SW480 (cell line): ENCODE measurements around the gene SKOR1.
A peak's percentile ranks its signal among the peaks of the same experiment; 100 is the strongest.

ENCODE experiments used
- DNase-seq: peaks from one replicate; pipeline ENCODE4 v3.0.0-alpha.2; 2016; ENCODE audit warnings: low spot score

The SKOR1 gene

DNA sequence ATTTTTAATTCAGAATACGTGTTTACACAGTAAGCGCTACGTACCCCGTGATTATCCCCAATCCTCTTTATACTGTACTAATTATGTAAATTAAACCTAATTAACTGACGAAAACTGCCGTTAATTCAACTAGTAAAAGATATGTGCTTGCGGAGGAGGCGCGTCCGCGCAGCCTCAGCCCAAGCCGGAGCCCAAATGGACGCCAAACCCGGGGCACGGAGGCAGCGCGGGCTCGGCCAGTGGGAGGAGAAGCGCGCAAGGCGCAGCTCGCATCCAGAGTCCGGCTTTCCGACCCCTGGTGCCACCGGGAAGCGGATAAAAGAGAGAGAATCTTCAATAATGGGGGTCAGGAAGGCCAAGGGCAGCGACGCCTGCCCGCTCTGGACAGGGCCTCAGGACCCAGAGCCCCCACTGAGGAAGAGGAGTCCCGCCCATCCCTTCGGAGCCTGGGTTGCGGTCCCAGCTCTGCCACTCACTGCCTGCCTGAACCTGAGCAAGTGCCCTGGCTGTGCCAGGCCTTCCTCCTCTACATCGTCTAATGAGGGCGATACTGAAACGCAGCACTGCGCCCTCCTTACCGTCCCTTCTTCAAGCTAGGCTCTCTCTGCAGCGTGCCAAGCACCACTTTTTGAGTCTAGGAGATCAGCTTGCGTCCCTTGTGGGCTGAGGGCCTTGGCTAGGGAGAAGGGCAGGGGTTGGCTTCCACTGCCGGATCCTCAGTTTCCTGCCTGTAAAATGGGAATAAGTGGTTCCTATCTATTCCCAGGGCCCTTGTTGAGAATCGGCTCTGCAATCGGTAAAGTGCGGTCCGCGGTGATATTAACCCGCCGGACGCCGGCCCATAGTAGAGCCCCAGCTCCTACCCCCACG is 5.0 kb upstream of the SKOR1 start:
- DNase-seq: no peak

DNA sequence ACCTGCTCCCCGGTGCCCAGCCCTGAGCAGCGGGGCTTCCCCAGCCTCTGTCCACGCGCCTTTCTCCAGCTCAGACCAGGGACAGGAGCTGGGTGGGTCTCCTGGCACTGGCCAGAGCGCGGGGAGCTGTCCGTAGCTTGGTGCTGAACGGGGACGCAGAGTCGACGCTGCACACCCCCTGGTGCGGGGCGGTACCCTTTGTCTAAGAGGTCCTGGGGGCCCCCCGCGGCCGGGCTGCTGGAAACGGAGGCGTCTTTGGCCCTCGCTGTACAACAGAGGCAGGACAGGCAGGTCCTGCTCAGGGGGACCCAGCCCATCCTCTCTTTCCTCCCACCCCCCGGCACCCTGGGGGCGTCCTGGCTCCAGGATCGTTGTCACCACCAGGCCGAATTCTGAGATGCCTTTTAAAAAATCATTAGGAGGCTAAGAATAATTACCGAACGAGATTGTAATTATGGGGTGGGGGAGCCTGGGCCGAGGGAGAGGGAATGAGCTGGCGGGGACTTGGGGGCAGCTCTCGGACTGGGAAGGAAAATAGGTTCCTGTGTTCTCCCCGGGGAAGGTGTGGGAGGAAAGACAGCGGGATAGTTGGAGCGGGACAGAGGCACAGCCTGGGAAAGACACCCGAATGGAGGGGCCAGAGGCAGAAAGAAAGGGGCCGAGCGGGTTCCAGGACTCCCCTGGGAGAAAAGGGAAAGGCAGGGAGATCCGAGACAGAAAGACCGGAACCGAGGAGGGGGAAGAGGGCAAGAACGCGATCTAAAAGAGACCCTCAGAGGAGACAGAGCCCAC is 4.1 kb upstream of the SKOR1 start:
- no peak for DNase-seq

DNA sequence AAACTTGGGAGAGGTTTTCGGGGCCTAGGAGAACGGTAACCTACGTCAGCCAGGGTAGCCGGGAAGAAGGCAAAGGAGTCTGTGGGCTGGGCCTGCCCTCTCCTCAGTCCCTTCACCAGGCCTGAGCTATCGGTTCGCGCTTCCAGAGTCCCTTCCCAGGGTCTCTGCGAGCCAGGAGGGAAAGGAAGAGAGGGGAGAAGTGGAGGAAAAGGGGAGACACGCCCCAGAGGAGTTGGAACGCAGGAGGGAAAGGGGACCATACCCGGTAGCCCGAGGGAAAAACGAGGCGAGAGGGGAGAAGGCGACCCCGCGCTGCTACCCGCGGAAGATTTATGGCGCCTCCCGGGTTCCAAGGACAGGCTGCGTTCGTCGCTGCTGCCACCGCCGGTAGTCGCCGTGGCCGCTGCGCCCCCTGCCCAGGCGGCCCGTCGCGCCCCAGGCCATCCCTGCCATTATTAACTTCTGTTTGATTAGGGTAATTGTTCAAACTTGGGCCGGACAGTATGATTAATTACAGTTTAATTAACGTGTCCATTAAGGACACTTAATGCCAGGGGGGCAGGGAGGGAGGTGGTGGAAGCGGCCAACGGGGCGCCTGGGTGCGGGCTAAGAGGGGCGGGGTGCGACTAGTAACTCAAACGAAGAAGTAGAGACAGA is 3.4 kb upstream of the SKOR1 start:
- DNase-seq: no peak

DNA sequence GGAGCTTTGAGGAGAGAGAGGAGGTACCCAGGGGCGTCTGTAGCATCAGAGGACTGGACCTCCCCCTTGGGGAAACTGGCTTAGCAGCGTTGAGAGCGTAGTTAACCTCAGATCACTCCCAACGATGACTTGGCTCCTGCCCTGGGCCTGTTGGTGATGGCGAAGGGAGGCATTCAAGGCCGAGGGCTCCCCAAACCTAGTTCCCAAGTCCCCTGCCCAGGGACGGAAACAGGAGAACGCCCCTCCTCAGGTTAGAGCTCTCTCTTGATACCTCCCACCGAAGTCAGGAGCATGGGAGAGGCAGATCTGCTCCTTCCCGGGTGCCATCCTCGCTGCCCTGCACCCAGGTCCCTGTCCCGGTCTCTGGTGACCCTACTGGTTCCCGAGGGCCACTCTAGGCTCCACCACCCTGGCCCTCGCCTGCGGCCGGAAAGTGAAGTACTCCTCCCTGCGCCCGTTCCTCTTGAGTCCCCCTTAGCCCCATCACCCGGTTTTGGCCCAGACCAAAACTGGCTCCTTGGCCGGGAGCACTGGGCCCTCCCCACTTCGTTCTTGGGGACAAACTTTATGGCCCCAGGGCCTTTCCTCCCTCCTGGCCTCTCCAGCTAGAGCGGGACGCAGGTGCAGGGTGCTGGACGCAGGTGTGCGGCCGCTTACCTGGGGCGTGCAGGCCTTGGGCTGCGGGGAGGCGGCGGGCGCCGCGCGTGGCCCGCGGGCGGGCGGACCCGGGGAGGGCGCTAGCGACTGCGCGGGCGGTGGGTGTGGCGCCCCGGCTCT is 2.6 kb upstream of the SKOR1 start:
- no peak for DNase-seq

DNA sequence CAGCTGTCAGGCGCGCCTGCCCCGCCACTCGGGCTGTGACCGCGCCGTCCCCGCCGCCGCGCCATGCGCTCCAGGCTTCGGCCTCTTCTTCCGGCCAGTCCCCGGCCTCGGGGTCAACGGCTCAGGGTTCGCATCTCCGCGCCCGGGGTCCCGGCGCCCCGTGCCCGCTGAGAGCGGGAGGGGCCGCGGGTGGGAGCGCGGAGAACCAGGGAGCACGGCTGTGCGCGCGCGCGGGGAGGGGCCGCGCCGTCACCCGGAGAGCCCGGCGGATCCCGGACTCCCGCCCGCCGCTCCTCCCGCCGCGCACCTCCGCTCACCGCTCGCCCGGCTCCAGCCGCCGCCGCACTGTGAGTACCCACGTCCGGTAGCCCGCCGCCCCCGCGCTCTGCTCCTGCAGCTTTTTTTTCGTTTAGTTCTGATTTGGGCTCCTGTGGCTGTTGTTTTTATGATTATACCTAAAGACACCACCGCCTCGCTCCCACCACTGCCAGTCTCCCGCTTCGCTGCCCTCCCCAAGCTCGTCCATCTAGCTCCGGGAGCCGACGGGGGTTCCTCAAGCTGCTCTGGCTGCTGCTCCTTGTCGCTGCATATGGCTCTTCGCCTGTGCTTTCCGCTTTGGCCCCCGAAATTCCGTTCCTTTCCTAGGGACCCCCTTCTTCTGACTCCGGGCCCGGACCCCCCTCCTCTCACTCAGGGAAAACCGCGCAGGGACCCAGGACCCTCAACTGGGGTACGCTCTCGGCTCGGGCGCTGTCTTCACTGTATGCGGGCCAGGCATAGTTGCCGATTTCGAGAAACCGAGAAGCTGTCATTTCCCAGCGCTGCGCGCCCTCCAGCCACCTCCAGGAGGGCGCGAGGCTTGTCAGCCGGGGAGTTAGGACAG is 1.8 kb upstream of the SKOR1 start:
- DNase-seq: peak; percentile 23

DNA sequence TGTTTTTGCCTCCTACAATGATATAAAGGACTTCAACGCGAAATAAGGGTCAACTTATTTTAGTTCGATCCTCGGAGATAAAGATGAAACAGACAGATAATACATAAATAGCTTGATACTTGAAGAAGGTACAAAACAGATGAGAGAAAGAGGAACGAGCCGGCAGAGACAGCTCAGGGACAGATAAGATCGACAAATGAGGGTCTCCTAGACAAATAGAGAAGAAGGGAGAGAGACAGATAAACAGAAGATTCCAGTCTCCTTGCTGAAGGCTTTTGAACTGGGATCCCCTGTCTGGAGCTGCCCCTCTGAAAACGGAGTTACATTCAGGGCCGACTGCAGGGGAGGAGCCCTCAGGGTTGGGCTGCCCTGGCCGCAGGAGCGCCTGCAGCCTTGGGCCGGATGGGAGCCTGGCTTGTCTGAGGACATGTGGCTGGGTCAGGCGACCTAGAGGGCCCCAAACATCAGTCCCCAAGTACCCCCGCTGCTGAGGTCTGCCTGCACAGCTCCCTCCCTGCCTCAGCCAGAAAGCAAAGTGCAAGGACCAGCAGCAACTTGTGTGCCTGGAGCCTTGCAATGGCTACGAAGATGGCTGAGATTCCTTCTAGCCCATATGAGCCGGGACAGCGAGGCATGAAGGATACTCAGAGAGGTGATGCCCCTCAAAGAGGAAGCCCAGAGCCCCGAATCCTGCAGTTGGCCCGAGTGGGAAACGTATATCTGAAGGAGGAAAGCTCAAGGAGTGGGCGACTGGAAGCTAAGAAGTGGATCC is 926 bp upstream of the SKOR1 start:
- no peak for DNase-seq

DNA sequence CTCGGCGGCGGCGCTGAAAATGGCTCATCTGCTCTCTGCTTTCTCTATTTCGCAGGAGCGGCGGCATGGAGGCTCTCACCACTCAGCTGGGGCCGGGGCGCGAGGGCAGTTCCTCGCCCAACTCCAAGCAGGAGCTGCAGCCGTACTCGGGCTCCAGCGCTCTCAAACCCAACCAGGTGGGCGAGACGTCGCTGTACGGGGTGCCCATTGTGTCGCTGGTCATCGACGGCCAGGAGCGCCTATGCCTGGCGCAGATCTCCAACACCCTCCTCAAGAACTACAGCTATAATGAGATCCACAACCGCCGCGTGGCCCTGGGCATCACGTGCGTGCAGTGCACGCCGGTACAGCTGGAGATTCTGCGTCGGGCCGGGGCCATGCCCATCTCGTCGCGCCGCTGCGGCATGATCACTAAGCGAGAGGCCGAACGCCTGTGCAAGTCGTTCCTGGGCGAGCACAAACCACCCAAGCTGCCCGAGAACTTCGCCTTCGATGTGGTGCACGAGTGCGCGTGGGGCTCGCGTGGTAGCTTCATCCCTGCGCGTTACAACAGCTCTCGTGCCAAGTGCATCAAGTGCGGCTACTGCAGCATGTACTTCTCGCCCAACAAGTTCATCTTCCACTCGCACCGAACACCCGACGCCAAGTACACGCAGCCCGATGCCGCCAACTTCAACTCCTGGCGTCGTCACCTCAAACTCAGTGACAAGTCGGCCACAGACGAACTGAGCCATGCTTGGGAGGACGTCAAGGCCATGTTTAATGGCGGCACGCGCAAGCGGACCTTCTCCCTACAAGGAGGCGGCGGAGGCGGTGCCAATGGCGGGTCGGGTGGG is 790 bp downstream of the SKOR1 start:
- DNase-seq: no peak

DNA sequence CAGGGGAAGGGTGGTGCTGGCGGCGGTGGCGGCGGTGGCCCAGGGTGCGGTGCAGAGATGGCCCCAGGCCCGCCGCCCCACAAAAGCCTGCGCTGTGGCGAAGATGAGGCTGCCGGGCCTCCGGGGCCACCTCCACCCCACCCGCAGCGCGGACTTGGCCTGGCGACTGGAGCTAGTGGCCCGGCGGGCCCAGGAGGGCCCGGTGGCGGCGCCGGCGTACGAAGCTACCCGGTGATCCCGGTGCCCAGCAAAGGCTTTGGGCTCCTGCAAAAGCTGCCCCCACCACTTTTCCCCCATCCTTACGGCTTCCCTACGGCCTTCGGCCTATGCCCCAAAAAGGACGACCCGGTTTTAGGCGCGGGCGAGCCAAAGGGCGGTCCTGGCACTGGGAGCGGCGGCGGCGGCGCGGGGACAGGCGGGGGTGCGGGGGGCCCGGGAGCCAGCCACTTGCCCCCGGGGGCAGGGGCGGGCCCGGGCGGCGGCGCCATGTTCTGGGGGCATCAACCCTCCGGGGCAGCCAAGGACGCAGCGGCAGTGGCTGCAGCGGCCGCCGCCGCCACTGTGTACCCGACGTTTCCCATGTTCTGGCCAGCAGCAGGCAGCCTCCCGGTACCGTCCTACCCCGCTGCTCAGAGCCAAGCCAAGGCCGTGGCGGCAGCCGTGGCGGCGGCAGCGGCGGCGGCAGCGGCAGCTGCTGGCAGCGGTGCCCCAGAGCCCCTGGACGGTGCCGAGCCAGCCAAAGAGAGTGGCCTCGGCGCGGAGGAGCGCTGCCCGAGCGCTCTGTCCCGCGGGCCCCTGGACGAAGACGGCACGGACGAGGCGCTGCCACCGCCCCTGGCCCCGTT is 1.6 kb downstream of the SKOR1 start:
- no peak for DNase-seq

DNA sequence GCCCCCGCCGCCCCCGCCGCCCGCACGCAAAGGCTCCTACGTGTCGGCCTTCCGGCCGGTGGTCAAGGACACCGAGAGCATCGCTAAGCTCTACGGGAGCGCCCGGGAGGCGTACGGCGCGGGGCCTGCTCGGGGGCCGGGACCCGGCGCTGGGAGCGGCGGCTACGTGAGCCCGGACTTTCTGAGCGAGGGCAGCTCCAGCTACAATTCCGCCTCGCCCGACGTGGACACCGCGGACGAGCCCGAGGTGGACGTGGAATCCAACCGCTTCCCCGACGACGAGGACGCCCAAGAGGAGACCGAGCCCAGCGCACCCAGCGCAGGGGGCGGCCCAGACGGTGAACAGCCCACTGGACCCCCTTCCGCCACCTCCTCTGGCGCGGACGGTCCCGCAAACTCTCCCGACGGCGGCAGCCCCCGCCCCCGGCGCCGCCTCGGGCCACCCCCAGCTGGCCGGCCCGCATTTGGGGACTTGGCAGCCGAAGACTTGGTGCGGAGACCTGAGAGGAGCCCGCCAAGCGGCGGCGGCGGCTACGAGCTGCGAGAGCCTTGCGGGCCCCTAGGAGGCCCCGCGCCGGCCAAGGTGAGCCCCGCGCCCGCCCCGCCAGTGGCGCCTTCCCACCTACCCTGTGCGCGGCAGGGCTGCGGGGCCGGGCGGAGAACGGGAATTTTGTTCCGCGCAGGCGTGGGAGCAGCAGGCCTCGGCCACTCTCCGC is 2.4 kb downstream of the SKOR1 start:
- no peak for DNase-seq

DNA sequence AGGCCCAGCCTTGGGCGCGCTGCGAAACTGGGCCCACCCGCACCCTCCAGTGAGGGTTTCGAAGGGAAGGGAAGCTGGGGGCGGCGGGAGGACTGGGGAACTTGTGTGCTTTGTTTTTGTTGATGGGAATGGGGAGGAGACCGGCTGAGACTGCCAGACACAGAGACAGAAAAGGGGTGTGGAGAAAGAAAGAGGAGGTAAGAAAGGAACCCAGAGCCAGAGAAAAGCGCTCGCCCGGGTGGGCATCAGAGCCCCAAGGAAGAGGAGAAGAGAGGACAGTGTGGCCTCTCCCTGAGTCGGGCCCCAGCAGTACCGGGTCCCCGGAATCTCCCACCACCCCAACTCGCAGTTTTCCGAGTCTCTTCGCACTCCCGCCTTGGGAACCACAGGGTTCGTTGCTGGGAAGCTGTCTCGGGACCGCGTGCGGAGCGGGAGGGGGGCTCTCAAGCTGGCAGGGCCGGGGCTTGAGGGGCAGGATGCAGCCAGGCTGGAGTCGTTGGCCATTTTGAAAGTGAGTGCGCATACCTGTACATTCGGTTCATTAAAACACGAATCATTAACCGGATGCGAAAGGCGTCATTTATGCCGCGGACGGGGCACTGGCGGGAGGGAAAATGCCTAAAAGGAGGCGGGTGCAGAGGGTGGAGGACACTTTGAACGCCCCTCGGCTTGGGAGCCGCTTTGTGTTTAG is 3.1 kb downstream of the SKOR1 start:
- DNase-seq: no peak

DNA sequence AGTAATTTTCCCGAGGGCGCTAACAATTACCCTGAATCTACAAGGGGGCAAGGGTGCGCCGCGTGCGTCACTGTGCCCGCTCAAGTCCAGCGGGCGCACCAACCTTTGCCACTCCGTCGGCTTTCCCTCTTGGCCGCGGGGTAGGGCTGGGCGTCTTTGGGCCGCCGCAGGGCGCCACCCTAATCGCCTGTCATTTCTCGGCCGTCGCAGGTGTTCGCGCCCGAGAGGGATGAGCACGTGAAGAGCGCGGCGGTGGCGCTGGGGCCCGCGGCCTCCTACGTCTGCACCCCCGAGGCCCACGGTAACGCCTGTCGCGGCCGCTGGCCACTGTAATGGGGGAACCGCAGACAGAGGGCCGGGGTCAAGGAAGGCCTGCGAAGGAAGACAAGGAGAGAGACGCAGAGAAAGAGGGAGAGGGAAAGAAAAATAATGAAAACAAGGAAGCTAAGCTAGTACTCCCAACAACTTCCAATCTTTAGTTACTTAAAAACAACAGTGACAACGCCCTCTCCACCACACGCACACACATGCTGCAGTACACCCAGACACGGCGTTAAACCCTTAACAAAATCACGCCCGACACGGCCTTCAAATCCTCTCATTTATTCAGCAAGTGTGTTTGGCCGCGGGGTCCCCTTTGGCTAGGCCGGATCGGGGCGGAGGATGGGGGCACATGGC is 3.8 kb downstream of the SKOR1 start:
- no peak for DNase-seq

DNA sequence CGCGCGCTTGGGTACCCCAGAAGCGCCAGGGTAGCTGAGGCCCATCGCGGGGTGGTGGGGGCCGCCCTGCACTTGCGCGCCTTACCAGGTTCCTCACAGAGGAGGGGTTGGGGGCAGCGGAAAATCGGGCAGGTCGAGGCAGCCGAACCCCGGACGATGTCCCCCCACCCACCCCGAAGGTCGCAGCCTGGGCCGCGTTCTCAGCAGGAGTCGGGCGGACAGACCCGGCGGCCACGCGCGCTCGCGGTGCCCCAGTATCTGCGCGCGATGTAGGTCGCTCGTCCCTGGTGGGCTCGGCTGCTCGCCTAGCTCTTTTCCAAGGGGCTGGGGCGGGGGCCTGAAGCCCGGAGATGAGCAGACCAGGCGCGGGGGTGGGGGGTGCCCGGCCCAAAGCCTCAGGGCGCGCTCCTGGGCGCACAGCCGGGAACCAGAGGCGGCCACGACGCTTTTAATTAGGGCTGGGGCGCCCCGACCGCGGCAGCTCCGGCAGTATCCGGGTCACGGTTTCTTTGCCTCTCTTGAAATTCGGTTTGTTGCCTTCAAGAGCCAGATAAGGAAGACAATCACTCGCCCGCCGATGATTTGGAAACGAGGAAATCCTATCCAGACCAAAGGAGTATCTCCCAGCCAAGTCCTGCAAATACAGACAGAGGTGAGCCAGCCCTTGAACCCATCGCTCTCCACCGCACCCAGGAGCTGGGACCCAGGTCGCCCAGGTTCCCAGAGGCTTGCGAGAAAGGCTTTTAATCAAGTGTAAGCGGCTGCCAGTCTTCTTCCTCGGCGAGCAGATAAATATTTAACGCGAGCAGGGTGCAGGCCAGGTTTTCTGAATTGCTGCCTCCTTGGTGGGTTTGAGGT is 4.6 kb downstream of the SKOR1 start:
- no peak for DNase-seq

DNA sequence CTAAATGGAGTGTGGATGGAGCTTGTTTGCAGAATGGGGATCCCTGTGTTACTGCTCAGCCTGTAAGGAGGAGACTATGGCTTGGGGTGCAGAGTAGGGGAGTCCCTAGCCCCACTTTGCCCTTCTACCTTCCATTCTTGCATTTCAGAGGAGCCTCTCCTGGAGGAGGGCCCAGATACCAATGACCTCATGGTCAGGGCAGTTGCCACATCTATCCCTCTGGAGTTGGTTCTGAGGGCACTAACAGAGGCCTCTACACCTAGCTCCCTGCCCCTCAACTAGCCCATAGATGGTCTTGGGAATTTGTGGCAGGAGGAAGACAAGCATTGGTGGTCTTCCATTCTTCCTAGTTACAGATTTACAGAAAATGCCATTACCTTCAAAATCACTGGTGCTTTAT is 6.1 kb downstream of the SKOR1 start:
- no peak for DNase-seq

DNA sequence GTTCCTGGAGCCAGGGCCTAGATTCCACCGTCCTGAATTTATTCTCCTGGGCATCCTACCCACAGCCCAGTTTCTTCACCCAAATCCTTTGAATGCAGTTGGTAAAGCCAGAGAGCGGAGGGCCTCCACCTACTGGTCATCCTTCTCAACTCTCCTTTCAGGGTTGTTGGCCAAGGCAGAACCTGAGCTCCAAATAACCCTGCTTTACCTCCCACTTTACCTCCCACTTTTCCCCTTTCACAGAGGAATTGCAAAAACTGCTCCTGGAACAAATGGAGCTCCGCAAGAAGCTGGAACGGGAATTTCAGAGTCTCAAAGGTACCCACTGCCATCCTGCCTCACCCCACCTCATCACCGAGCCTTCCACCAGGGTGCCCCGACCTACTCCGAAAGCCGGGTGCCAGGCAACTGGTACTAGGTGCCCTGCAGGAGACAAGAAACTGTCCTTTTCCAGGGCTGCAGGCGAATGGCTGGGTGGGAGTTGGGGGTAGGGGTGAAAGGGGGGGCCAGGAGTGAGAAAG is 6.8 kb downstream of the SKOR1 start:
- DNase-seq: peak; percentile 30
